ENCODE measurements around the gene METTL2A. TPM values are rescaled to one million over a fixed set of nuclear protein-coding genes. Genes with fewer than 3 reads are reported as not detected.
"Not testable (repeated sequence)": the region's sequence is repeated elsewhere in the genome, so short reads cannot be mapped to it uniquely, and the experiment has no call there.

Gene METTL2A, protein sequence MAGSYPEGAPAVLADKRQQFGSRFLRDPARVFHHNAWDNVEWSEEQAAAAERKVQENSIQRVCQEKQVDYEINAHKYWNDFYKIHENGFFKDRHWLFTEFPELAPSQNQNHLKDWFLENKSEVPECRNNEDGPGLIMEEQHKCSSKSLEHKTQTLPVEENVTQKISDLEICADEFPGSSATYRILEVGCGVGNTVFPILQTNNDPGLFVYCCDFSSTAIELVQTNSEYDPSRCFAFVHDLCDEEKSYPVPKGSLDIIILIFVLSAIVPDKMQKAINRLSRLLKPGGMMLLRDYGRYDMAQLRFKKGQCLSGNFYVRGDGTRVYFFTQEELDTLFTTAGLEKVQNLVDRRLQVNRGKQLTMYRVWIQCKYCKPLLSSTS
- total RNA-seq = 18.5 and 18.7 TPM in 2 replicates
- polyA plus RNA-seq = 17.5 and 19.1 TPM in 2 replicates
- polyA plus RNA-seq (2012) = 13.3 and 16.4 TPM in 2 replicates
- 3.3 and 4.1 TPM in 2 replicates for polyA minus RNA-seq (ENCODE audit: low replicate concordance)

DNA sequence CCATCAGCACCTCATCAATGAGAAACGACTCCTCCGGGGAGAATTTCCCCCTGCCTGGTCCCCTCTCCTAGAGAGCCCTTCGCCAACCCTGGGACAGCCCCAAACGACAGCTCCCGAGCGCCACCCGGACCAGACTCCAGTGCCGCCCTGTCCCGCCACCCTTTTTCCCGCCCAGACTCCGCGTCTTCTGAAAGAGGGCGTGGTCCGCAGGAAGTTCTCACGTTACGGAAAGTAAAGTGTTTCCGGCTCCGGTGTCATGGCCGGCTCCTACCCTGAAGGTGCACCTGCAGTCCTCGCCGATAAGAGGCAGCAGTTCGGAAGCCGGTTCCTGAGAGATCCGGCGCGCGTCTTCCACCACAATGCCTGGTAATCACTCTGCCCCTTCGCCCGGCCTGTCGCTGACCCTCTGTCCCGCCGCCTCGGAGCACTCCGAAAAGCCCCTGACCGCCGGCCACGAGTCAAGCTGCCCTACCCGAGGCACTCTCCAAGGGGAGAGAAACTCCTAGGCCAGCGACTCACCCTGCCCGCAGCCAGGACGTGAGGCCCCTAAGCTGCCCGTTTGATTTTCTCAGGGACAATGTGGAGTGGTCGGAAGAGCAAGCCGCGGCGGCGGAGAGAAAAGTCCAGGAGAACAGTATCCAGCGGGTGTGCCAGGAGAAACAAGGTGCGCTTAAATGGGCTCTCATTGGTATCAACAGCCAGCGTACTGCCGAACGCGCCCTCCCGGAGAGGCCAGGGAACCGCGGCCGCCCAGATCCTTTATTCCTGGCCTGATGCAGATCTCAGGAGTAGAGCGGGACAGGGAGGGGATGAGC lies at the start of gene METTL2A:
Gene METTL2A, plus strand, starts transcription at position 251 of the 815 bp plus-strand sequence. Its CDS starts 6 bp downstream, at position 257.
- H4K20me1 ChIP-seq (ENCODE audit: control insufficient read depth, extremely low read depth, insufficient read depth, low read length); H3K36me3 ChIP-seq (ENCODE audit: control insufficient read depth, insufficient read depth, low read length); H3K27me3 ChIP-seq (ENCODE audit: control insufficient read depth, insufficient read depth, low read length); H3K9me3 ChIP-seq (ENCODE audit: control insufficient read depth, insufficient read depth, low read depth, low read length); H3K79me2 ChIP-seq (ENCODE audit: control insufficient read depth, insufficient read depth, low read length); H3K4me1 ChIP-seq (ENCODE audit: control insufficient read depth, extremely low read depth, insufficient read depth, low read length): not testable (repeated sequence)
- peak within 1 kb of the TSS; percentile 52 for H3K9ac ChIP-seq (ENCODE audit: insufficient read depth, low read length)
- peak within 1 kb of the TSS; percentile 52 for H2AFZ ChIP-seq (ENCODE audit: low read length)
- TF ChIP-seq CTCF (conservative IDR thresholded peaks at IDR 0.05 in 1 of 2, IDR thresholded peaks at IDR 0.05 in 1 of 2; ENCODE audit: low read depth in 1 of 2, low read length in 2 of 2) = peak; percentile 11 to 23
- H3K27ac ChIP-seq (ENCODE audit: insufficient read depth, low read length) = peak within 1 kb of the TSS; percentile 48
- DNase-seq (ENCODE audit: low read depth in 2 of 2) = peak; percentile 74 to 83
- H3K4me3 ChIP-seq (replicated peaks in 1 of 4; ENCODE audit: control extremely low read depth in 1 of 4, insufficient read depth in 1 of 4, low read depth in 3 of 4, low read length in 4 of 4) = peak within 1 kb of the TSS; percentile 74 to 82 (median 79)
- peak within 1 kb of the TSS; percentile 69 for H3K4me2 ChIP-seq (ENCODE audit: extremely low read depth, insufficient read depth, low read length)

DNA sequence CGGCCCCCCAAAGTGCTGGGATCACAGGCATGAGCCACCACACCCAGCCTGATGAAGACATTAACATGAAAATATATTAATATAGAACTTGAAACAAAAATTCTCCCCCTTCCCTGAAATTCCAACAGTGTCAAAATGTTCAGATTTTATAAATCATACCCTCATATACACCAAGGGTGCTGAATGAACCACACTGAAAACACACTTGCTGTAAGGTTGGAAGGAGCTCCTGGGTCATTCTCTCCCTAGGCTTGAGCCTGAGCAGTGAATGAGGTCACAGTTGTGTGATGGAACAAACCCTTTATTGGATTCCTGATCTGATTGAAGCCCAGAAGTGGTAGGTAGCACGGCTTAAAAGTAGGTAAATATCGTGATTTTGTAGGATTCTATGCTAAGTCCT lies 43.4 kb upstream of the METTL2A start, which contains the start of gene EFCAB3:
Gene EFCAB3, plus strand, starts transcription at position 301 of the 400 bp plus-strand sequence. CDS start 2,427 bp downstream, outside the sequence.
- H2AFZ ChIP-seq (ENCODE audit: low read length) = no peak within 1 kb of the TSS
- H3K27ac ChIP-seq (ENCODE audit: insufficient read depth, low read length) = no peak within 1 kb of the TSS
- H3K36me3 ChIP-seq (ENCODE audit: control insufficient read depth, insufficient read depth, low read length) = no peaks in the 10 kb centered on the region

More for the DNA sequence above, 43.4 kb upstream of the METTL2A start, which contains the start of gene EFCAB3:
- no peaks in the 10 kb centered on the region for H4K20me1 ChIP-seq (ENCODE audit: control insufficient read depth, extremely low read depth, insufficient read depth, low read length)
- no peak for TF ChIP-seq EZH2 (IDR thresholded peaks at IDR 0.05; ENCODE audit: low read length, missing control alignments)
- no peak for TF ChIP-seq CTCF (conservative IDR thresholded peaks at IDR 0.05 in 1 of 2, IDR thresholded peaks at IDR 0.05 in 1 of 2; ENCODE audit: low read depth in 1 of 2, low read length in 2 of 2)
- no peaks in the 10 kb centered on the region for H3K9me3 ChIP-seq (ENCODE audit: control insufficient read depth, insufficient read depth, low read depth, low read length)
- H3K4me1 ChIP-seq (ENCODE audit: control insufficient read depth, extremely low read depth, insufficient read depth, low read length) = no peaks in the 10 kb centered on the region
- peaks cover 9% of the 10 kb centered on the region for H3K27me3 ChIP-seq (ENCODE audit: control insufficient read depth, insufficient read depth, low read length)
- H3K4me3 ChIP-seq (replicated peaks in 1 of 4; ENCODE audit: control extremely low read depth in 1 of 4, insufficient read depth in 1 of 4, low read depth in 3 of 4, low read length in 4 of 4) = no peak within 1 kb of the TSS
- DNase-seq (ENCODE audit: low read depth in 2 of 2) = no peak
- no peak within 1 kb of the TSS for H3K4me2 ChIP-seq (ENCODE audit: extremely low read depth, insufficient read depth, low read length)
- H3K9ac ChIP-seq (ENCODE audit: insufficient read depth, low read length) = no peak within 1 kb of the TSS
- H3K79me2 ChIP-seq (ENCODE audit: control insufficient read depth, insufficient read depth, low read length) = no peaks in the 10 kb centered on the region
